Activated CD8-positive, alpha-beta memory T cell treated with anti-CD3 and anti-CD28 coated beads for 1 hour (primary cell): ENCODE measurements around the gene MDK.
"Not testable (repeated sequence)": the region's sequence is repeated elsewhere in the genome, so short reads cannot be mapped to it uniquely, and the experiment has no call there.

ENCODE experiments used
- DNase-seq, 2 donors: peaks; one replicate each; pipeline ENCODE4 v3.0.0-alpha.2; 2020; ENCODE audit warnings: low read depth in 1 of 2; ENCODE audit errors: extremely low read depth in 1 of 2

MDK gene

GRCh38 chr11:46367244-46367915, 14.1 kb upstream of the MDK start:
- peak; percentile 44 to 62 for DNase-seq

- no peak for DNase-seq
Measured at GRCh38 chr11:46367916-46368267, 13.6 kb upstream of the MDK start.

GRCh38 chr11:46369458-46370152, 11.9 kb upstream of the MDK start:
- no peak for DNase-seq

- DNase-seq = no peak
Measured at GRCh38 chr11:46370253-46370652, 11.2 kb upstream of the MDK start.

GRCh38 chr11:46371262-46371661, 10.2 kb upstream of the MDK start:
- DNase-seq = not testable (repeated sequence)

- DNase-seq = no peak
Measured at GRCh38 chr11:46372086-46372485, 9.4 kb upstream of the MDK start.

GRCh38 chr11:46372501-46372900, 9.0 kb upstream of the MDK start:
- not testable (repeated sequence) for DNase-seq

- DNase-seq = no peak
Measured at GRCh38 chr11:46373787-46374740, 7.4 kb upstream of the MDK start.

- no peak for DNase-seq
Measured at GRCh38 chr11:46374815-46375214, 6.7 kb upstream of the MDK start.

- DNase-seq = no peak
Measured at GRCh38 chr11:46375392-46376101, 5.9 kb upstream of the MDK start.

- no peak for DNase-seq
Measured at GRCh38 chr11:46376258-46377050, 5.0 kb upstream of the MDK start.

- no peak for DNase-seq
Measured at GRCh38 chr11:46377290-46377689, 4.2 kb upstream of the MDK start.

GRCh38 chr11:46377831-46378230, 3.6 kb upstream of the MDK start:
- no peak for DNase-seq

GRCh38 chr11:46378296-46378695, 3.2 kb upstream of the MDK start:
- no peak for DNase-seq

- no peak for DNase-seq
Measured at GRCh38 chr11:46378811-46379481, 2.5 kb upstream of the MDK start.

- not testable (repeated sequence) for DNase-seq
Measured at GRCh38 chr11:46379482-46380293, 1.8 kb upstream of the MDK start.

GRCh38 chr11:46380340-46381047, 975 bp upstream of the MDK start:
- no peak for DNase-seq
